Uterus (tissue), 4 donors: Measurements from ENCODE around the gene ADK. TPM values are rescaled to one million over a fixed set of nuclear protein-coding genes. Genes with fewer than 3 reads are reported as not detected.

Experiments
- DNase-seq, 2 donors: peaks; one replicate each; pipeline ENCODE4 v3.0.0-alpha.2; 2019 to 2020
- H3K27ac ChIP-seq, 2 donors: fragments of 200-600 bp; sonication (generic); 1 replicate in 1 of 2; 2 replicates in 1 of 2; pipeline ENCODE4 v1.5.1; 2016 to 2018
- H3K27me3 ChIP-seq, 2 donors: fragments of 200-600 bp; sonication (generic); one replicate each; pipeline ENCODE4 v1.5.1; 2018 to 2019; ENCODE audit warnings: control low read depth in 1 of 2
- H3K36me3 ChIP-seq, 2 donors: fragments of 200-600 bp; sonication (generic); one replicate each; pipeline ENCODE4 v1.5.1; 2019; ENCODE audit warnings: control low read depth in 1 of 2
- H3K4me1 ChIP-seq, 2 donors: fragments of 200-600 bp; sonication (generic); one replicate each; pipeline ENCODE4 v1.5.1; 2018 to 2019; ENCODE audit warnings: control low read depth in 1 of 2
- H3K4me3 ChIP-seq, 2 donors: fragments of 200-600 bp; sonication (generic); 1 replicate in 1 of 2; 2 replicates in 1 of 2; pipeline ENCODE4 v1.5.1; 2018 to 2019; ENCODE audit warnings: mild to moderate bottlenecking in 1 of 2
- H3K9me3 ChIP-seq, 2 donors: fragments of 200-600 bp; sonication (generic); one replicate each; pipeline ENCODE4 v1.5.1; 2019; ENCODE audit warnings: control low read depth in 1 of 2
- CTCF ChIP-seq, 4 experiments: fragments of 200-600 bp in 2 of 4; fragments of 450-650 bp in 2 of 4; sonication (generic) in 2 of 4; IDR thresholded peaks; one replicate each; pipeline ENCODE4 v1.5.1; 2016 to 2019; ENCODE audit warnings: antibody characterized with exemption in 4 of 4, mild to moderate bottlenecking in 2 of 4, moderate library complexity in 1 of 4
- POLR2A ChIP-seq, 2 donors: fragments of 450-650 bp; IDR thresholded peaks; one replicate each; pipeline ENCODE4 v1.6.1; 2016; ENCODE audit warnings: antibody characterized with exemption in 2 of 2, mild to moderate bottlenecking in 1 of 2, moderate library complexity in 1 of 2
- intact Hi-C: fragments of 100-400 bp; cut with DNase I; formaldehyde crosslinking; loops from one replicate; pipeline ENCODE4 v1.15.1; 2023; ENCODE audit warnings: low total_unique reads
- total RNA-seq, 4 donors: library from RNA; depleted of rRNA in 3 of 4; stranded (reverse); fragments of >200 nt in 3 of 4; gene quantifications; one replicate each; pipeline versions ENCODE4 v1.1.0 to v1.2.4, GENCODE V29; 2014 to 2023
- donor health status: DM: yes; HTN: yes; CAD: no.

The ADK gene
- total RNA-seq, 4 donors from 2014 or later = 12.6 to 41.1 (median 19.0) TPM

GRCh38 chr10:74433993-74434392 lies 283.0 kb downstream of the ADK start:
- no peak for DNase-seq
- H3K9me3 ChIP-seq = no peaks in the 10 kb centered on the region
- no peaks in the 10 kb centered on the region for H3K27me3 ChIP-seq
- no peak for TF ChIP-seq POLR2A (IDR thresholded peaks at IDR 0.05)
- intact Hi-C loops = no loop called here
- no peak overlapping the region for H3K27ac ChIP-seq
- no peak overlapping the region for H3K4me3 ChIP-seq
- no peaks in the 10 kb centered on the region for H3K36me3 ChIP-seq
- H3K4me1 ChIP-seq = no peaks in the 10 kb centered on the region

GRCh38 chr10:74434547-74434946 lies 283.5 kb downstream of the ADK start:
- Histone ChIP-seq H3K9me3 (no peaks in the 10 kb centered on the region), H3K36me3 (no peaks in the 10 kb centered on the region), H3K4me3 (no peak overlapping the region), H3K27me3 (no peaks in the 10 kb centered on the region), H3K27ac (no peak overlapping the region), H3K4me1 (no peaks in the 10 kb centered on the region)
- intact Hi-C loops = no loop called here
- TF ChIP-seq CTCF (IDR thresholded peaks at IDR 0.05) = no peak
- no peak for TF ChIP-seq POLR2A (IDR thresholded peaks at IDR 0.05)
- no peak for DNase-seq

GRCh38 chr10:74436523-74437170 lies 285.6 kb downstream of the ADK start:
- no peak overlapping the region for H3K27ac ChIP-seq
- no peak for DNase-seq
- no peaks in the 10 kb centered on the region for H3K36me3 ChIP-seq
- H3K27me3 ChIP-seq = no peaks in the 10 kb centered on the region
- no peak overlapping the region for H3K4me3 ChIP-seq
- no peaks in the 10 kb centered on the region for H3K9me3 ChIP-seq
- intact Hi-C loops = no loop called here
- TF ChIP-seq POLR2A (IDR thresholded peaks at IDR 0.05) (no peak), CTCF (IDR thresholded peaks at IDR 0.05) (no peak)
- no peaks in the 10 kb centered on the region for H3K4me1 ChIP-seq

- no peak overlapping the region for H3K4me3 ChIP-seq
- no peaks in the 10 kb centered on the region for H3K36me3 ChIP-seq
- DNase-seq = no peak
- intact Hi-C loops = no loop called here
- no peaks in the 10 kb centered on the region for H3K9me3 ChIP-seq
- H3K4me1 ChIP-seq = no peaks in the 10 kb centered on the region
- H3K27me3 ChIP-seq = no peaks in the 10 kb centered on the region
- no peak overlapping the region for H3K27ac ChIP-seq
- no peak for TF ChIP-seq POLR2A (IDR thresholded peaks at IDR 0.05)
- TF ChIP-seq CTCF (IDR thresholded peaks at IDR 0.05) = no peak
Observed at GRCh38 chr10:74437822-74438221, 286.8 kb downstream of the ADK start.

GRCh38 chr10:74439213-74439612 lies 288.2 kb downstream of the ADK start:
- intact Hi-C loops = no loop called here
- no peak overlapping the region for H3K4me3 ChIP-seq
- no peak overlapping the region for H3K27ac ChIP-seq
- H3K9me3 ChIP-seq = no peaks in the 10 kb centered on the region
- DNase-seq = no peak
- H3K36me3 ChIP-seq = no peaks in the 10 kb centered on the region
- no peak for TF ChIP-seq CTCF (IDR thresholded peaks at IDR 0.05)
- no peak for TF ChIP-seq POLR2A (IDR thresholded peaks at IDR 0.05)
- no peaks in the 10 kb centered on the region for H3K27me3 ChIP-seq
- H3K4me1 ChIP-seq = no peaks in the 10 kb centered on the region

- Histone ChIP-seq H3K4me1 (no peaks in the 10 kb centered on the region), H3K36me3 (no peaks in the 10 kb centered on the region), H3K9me3 (no peaks in the 10 kb centered on the region), H3K27ac (no peak overlapping the region), H3K27me3 (no peaks in the 10 kb centered on the region), H3K4me3 (no peak overlapping the region)
- no peak for DNase-seq
- intact Hi-C loops = no loop called here
- no peak for TF ChIP-seq POLR2A (IDR thresholded peaks at IDR 0.05)
- TF ChIP-seq CTCF (IDR thresholded peaks at IDR 0.05) = no peak
Observed at GRCh38 chr10:74445493-74445892, 294.5 kb downstream of the ADK start.
